SU-DHL-6 (cell line): Measurements from ENCODE around the gene ZFAND6.

Source experiments
- CTCF ChIP-seq: fragments of 200-600 bp; sonication (generic); IDR thresholded peaks from one replicate; pipeline ENCODE4 v1.5.1; 2017; ENCODE audit warnings: antibody characterized with exemption, mild to moderate bottlenecking, low read length, moderate library complexity; ENCODE audit not compliant: insufficient read depth, poor library complexity, severe bottlenecking
- EZH2phosphoT487 ChIP-seq: fragments of 200-600 bp; sonication (generic), shearing (Covaris generic); conservative IDR thresholded peaks from 2 replicates; pipeline ENCODE4 v1.6.1; 2018; ENCODE audit warnings: mild to moderate bottlenecking, antibody characterized with exemption, low read length, moderate library complexity, mixed read lengths

GRCh38 chr15:80070840-80071239 lies 11.4 kb downstream of the ZFAND6 start:
- TF ChIP-seq CTCF = no peak
- no peak for TF ChIP-seq EZH2phosphoT487
